AG04450 (cell line): Measurements from ENCODE around the gene BRAF. TPM values are rescaled to one million over a fixed set of nuclear protein-coding genes. Genes with fewer than 3 reads are reported as not detected.
"Not testable (repeated sequence)": the region's sequence is repeated elsewhere in the genome, so short reads cannot be mapped to it uniquely, and the experiment has no call there.

ENCODE experiments used
- CTCF ChIA-PET: fragments of 300-600, 350-600 bp; formaldehyde crosslinking; extraction: SDS; loops from one replicate; lab custom pipeline; 2022; ENCODE audit warnings: antibody characterized with exemption, inconsistent platforms; lab: Charles Lee
- POLR2A ChIA-PET: fragments of 350-600 bp; formaldehyde crosslinking; extraction: SDS; loops from one replicate; lab custom pipeline; 2021; ENCODE audit warnings: antibody characterized with exemption, inconsistent platforms; lab: Yijun Ruan, JAX
- DNase-seq: peaks from one replicate; pipeline ENCODE4 v3.0.0-alpha.2; 2011; ENCODE audit warnings: low read depth, low spot score
- H3K27ac ChIP-seq: one replicate; pipeline ENCODE4 v1.5.1; 2012; ENCODE audit warnings: low read depth, low read length, control low read depth
- H3K27me3 ChIP-seq: one replicate; pipeline ENCODE4 v1.6.0; 2012; ENCODE audit warnings: low read length; ENCODE audit not compliant: control insufficient read depth, insufficient read depth
- H3K4me3 ChIP-seq: 2 replicates; pipeline ENCODE4 v1.5.1; 2011; ENCODE audit warnings: mild to moderate bottlenecking, low read depth, low read length, control low read depth
- H3K9me3 ChIP-seq: 2 replicates; pipeline ENCODE4 v1.5.1; 2012; ENCODE audit warnings: low read length; ENCODE audit not compliant: control insufficient read depth, insufficient read depth
- CTCF ChIP-seq: IDR thresholded peaks from 2 replicates; pipeline ENCODE4 v1.5.1; 2011; ENCODE audit warnings: low read depth, low read length, control low read depth, inconsistent platforms
- polyA plus RNA-seq: library from polyadenylated mRNA; depleted of rRNA; stranded (reverse); fragments of >200 nt; gene quantifications from 2 replicates; pipeline ENCODE4 v1.2.3, GENCODE V29; 2011

The BRAF gene
- polyA plus RNA-seq, 1 experiment = 19.3 TPM

- Histone ChIP-seq H3K9me3 (no peaks in the 10 kb centered on the region), H3K27ac (no peak overlapping the region), H3K4me3 (no peak overlapping the region), H3K27me3 (no peaks in the 10 kb centered on the region)
- CTCF ChIA-PET = interaction anchor here (0.7 kb wide), 1 partner anchor 12 kb away, joined by 5 read pairs; no protein-coding TSS in a partner anchor
- no peak for TF ChIP-seq CTCF
- DNase-seq = no peak
- POLR2A ChIA-PET = no interaction called here
Measured at GRCh38 chr7:140714331-140715040, 210.2 kb downstream of the BRAF start.

GRCh38 chr7:140712392-140712791, 212.3 kb downstream of the BRAF start:
- POLR2A ChIA-PET, H3K9me3 ChIP-seq, CTCF ChIA-PET: not testable (repeated sequence)

GRCh38 chr7:140708764-140709163, 216.0 kb downstream of the BRAF start:
- H3K27ac ChIP-seq, POLR2A ChIA-PET, H3K27me3 ChIP-seq, H3K9me3 ChIP-seq, H3K4me3 ChIP-seq, CTCF ChIA-PET, DNase-seq: not testable (repeated sequence)

More at GRCh38 chr7:140712392-140712791, 212.3 kb downstream of the BRAF start:
- DNase-seq, H3K27me3 ChIP-seq, H3K27ac ChIP-seq, H3K4me3 ChIP-seq: not testable (repeated sequence)

GRCh38 chr7:140707132-140707531, 217.6 kb downstream of the BRAF start:
- POLR2A ChIA-PET = no interaction called here
- H3K4me3 ChIP-seq = no peak overlapping the region
- no peak for TF ChIP-seq CTCF
- no peak overlapping the region for H3K27ac ChIP-seq
- CTCF ChIA-PET = no interaction called here
- H3K9me3 ChIP-seq = no peaks in the 10 kb centered on the region
- no peaks in the 10 kb centered on the region for H3K27me3 ChIP-seq
- DNase-seq = no peak

GRCh38 chr7:140704205-140704604, 220.5 kb downstream of the BRAF start:
- no peak for DNase-seq
- no peak overlapping the region for H3K27ac ChIP-seq
- ChIA-PET POLR2A (no interaction called here), CTCF (no interaction called here)
- no peaks in the 10 kb centered on the region for H3K9me3 ChIP-seq
- no peak overlapping the region for H3K4me3 ChIP-seq
- TF ChIP-seq CTCF = no peak
- H3K27me3 ChIP-seq = no peaks in the 10 kb centered on the region

- no peaks in the 10 kb centered on the region for H3K9me3 ChIP-seq
- no peak overlapping the region for H3K27ac ChIP-seq
- ChIA-PET POLR2A (interaction anchor here (0.6 kb wide), 2 partner anchors 47 to 557 kb away, joined by 4 read pairs; no protein-coding TSS in a partner anchor), CTCF (interaction anchor here (0.6 to 2.2 kb wide), 5 partner anchors 19 to 831 kb away, joined by 3 to 8 read pairs (median 6); no protein-coding TSS in a partner anchor)
- H3K4me3 ChIP-seq = no peak overlapping the region
- TF ChIP-seq CTCF = no peak
- DNase-seq = no peak
- H3K27me3 ChIP-seq = no peaks in the 10 kb centered on the region
Measured at GRCh38 chr7:140702774-140703173, 222.0 kb downstream of the BRAF start.
